MG63 (cell line): Measurements from ENCODE around the gene PTK6. TPM values are rescaled to one million over a fixed set of nuclear protein-coding genes. Genes with fewer than 3 reads are reported as not detected.

ENCODE experiments used
- DNase-seq: peaks from one replicate; pipeline ENCODE4 v3.0.0-alpha.2; 2020
- H3K27me3 ChIP-seq: fragments of 250-450 bp; sonication (Bioruptor Pico); 2 replicates; pipeline ENCODE4 v1.5.1; 2020; ENCODE audit warnings: mild to moderate bottlenecking, moderate library complexity
- H3K36me3 ChIP-seq: fragments of 250-450 bp; sonication (Bioruptor Pico); 2 replicates; pipeline ENCODE4 v1.5.1; 2020; ENCODE audit warnings: mild to moderate bottlenecking, moderate library complexity
- H3K4me3 ChIP-seq: fragments of 250-450 bp; sonication (Bioruptor Pico); 2 replicates; pipeline ENCODE4 v1.5.1; 2020; ENCODE audit warnings: mild to moderate bottlenecking, moderate library complexity
- H3K9me3 ChIP-seq: fragments of 250-450 bp; sonication (Bioruptor Pico); 2 replicates; pipeline ENCODE4 v1.5.1; 2020; ENCODE audit warnings: mild to moderate bottlenecking, moderate library complexity
- total RNA-seq: library from RNA; depleted of rRNA; stranded (reverse); fragments of >200 nt; shearing (Covaris generic); gene quantifications from 2 replicates; pipeline ENCODE4 v1.2.3, GENCODE V29; 2014; ENCODE audit warnings: low replicate concordance; rRNA removed

The PTK6 gene
- total RNA-seq, result 0.23 and 8.0 TPM in 2 replicates

- Histone ChIP-seq H3K4me3 (peak within 1 kb of the TSS; percentile 36), H3K36me3 (no peaks in the 10 kb centered on the region), H3K27me3 (no peaks in the 10 kb centered on the region), H3K9me3 (no peaks in the 10 kb centered on the region)
- peak; percentile 39 for DNase-seq
Measured at GRCh38 chr20:63536997-63537524, at the start of gene PTK6. Gene PTK6, minus strand, starts transcription at chr20:63537376. Its CDS starts 62 bp downstream, at chr20:63537314.

GRCh38 chr20:63586797-63587196 lies 49.6 kb upstream of the PTK6 start:
- H3K9me3 ChIP-seq, result no peaks in the 10 kb centered on the region
- H3K27me3 ChIP-seq, result no peaks in the 10 kb centered on the region
- no peak for DNase-seq
- no peak overlapping the region for H3K4me3 ChIP-seq
- peaks cover 32% of the 10 kb centered on the region for H3K36me3 ChIP-seq

GRCh38 chr20:63585616-63586565 lies 48.7 kb upstream of the PTK6 start:
- Histone ChIP-seq H3K36me3 (peaks cover 24% of the 10 kb centered on the region), H3K4me3 (no peak overlapping the region), H3K9me3 (no peaks in the 10 kb centered on the region), H3K27me3 (no peaks in the 10 kb centered on the region)
- DNase-seq, result no peak

- H3K36me3 ChIP-seq, result no peaks in the 10 kb centered on the region; the same call in 1 of the 2 replicates
- no peak overlapping the region for H3K4me3 ChIP-seq
- H3K27me3 ChIP-seq, result no peaks in the 10 kb centered on the region
- H3K9me3 ChIP-seq, result no peaks in the 10 kb centered on the region
- DNase-seq, result no peak
Measured at GRCh38 chr20:63582382-63583063, 45.3 kb upstream of the PTK6 start.

- Histone ChIP-seq H3K36me3 (no peaks in the 10 kb centered on the region), H3K27me3 (no peaks in the 10 kb centered on the region), H3K4me3 (no peak overlapping the region), H3K9me3 (no peaks in the 10 kb centered on the region)
- no peak for DNase-seq
Measured at GRCh38 chr20:63580796-63581461, 43.8 kb upstream of the PTK6 start.

- Histone ChIP-seq H3K27me3 (no peaks in the 10 kb centered on the region), H3K4me3 (no peak overlapping the region), H3K36me3 (no peaks in the 10 kb centered on the region), H3K9me3 (no peaks in the 10 kb centered on the region)
- DNase-seq, result no peak
Measured at GRCh38 chr20:63579017-63579694, 42.0 kb upstream of the PTK6 start.

- Histone ChIP-seq H3K36me3 (no peaks in the 10 kb centered on the region; the same call in 1 of the 2 replicates), H3K4me3 (no peak overlapping the region), H3K9me3 (no peaks in the 10 kb centered on the region), H3K27me3 (no peaks in the 10 kb centered on the region)
- no peak for DNase-seq
Measured at GRCh38 chr20:63578224-63579016, 41.2 kb upstream of the PTK6 start.

- DNase-seq, result no peak
- H3K36me3 ChIP-seq, result peaks cover 6% of the 10 kb centered on the region
- no peaks in the 10 kb centered on the region for H3K27me3 ChIP-seq
- H3K9me3 ChIP-seq, result no peaks in the 10 kb centered on the region
- no peak overlapping the region for H3K4me3 ChIP-seq
Measured at GRCh38 chr20:63577317-63577894, 40.2 kb upstream of the PTK6 start.

- DNase-seq, result no peak
- H3K36me3 ChIP-seq, result peaks cover 11% of the 10 kb centered on the region
- no peaks in the 10 kb centered on the region for H3K27me3 ChIP-seq
- H3K4me3 ChIP-seq, result no peak overlapping the region
- H3K9me3 ChIP-seq, result no peaks in the 10 kb centered on the region
Measured at GRCh38 chr20:63576311-63576710, 39.1 kb upstream of the PTK6 start.

GRCh38 chr20:63574829-63575743 lies 37.9 kb upstream of the PTK6 start:
- DNase-seq, result peak; percentile 83
- peaks cover 14% of the 10 kb centered on the region for H3K36me3 ChIP-seq
- no peaks in the 10 kb centered on the region for H3K27me3 ChIP-seq
- peak overlapping the region; percentile 45 for H3K4me3 ChIP-seq
- H3K9me3 ChIP-seq, result no peaks in the 10 kb centered on the region

GRCh38 chr20:63574156-63574828 lies 37.1 kb upstream of the PTK6 start, which contains the start of gene HELZ2:
Gene HELZ2, minus strand, starts transcription at chr20:63574239. Its CDS starts 1,854 bp downstream, at chr20:63572385.
- Histone ChIP-seq H3K9me3 (no peaks in the 10 kb centered on the region), H3K36me3 (peaks cover 18% of the 10 kb centered on the region), H3K4me3 (peak within 1 kb of the TSS; percentile 72), H3K27me3 (no peaks in the 10 kb centered on the region)
- peak; percentile 82 for DNase-seq

- Histone ChIP-seq H3K4me3 (peak overlapping the region; percentile 72), H3K9me3 (no peaks in the 10 kb centered on the region), H3K27me3 (no peaks in the 10 kb centered on the region), H3K36me3 (peaks cover 22% of the 10 kb centered on the region)
- no peak for DNase-seq
Measured at GRCh38 chr20:63573647-63574131, 36.5 kb upstream of the PTK6 start.

GRCh38 chr20:63572788-63573646 lies 35.8 kb upstream of the PTK6 start:
- Histone ChIP-seq H3K4me3 (peak overlapping the region; percentile 72), H3K27me3 (no peaks in the 10 kb centered on the region), H3K36me3 (peaks cover 29% of the 10 kb centered on the region), H3K9me3 (no peaks in the 10 kb centered on the region)
- peak; percentile 44 for DNase-seq
